HEK293 (cell line): ENCODE results near the gene CAMKMT.

ENCODE experiments used
- CTCF ChIA-PET: fragments of 350-600 bp; formaldehyde crosslinking; extraction: SDS; loops from one replicate; lab custom pipeline; 2021; ENCODE audit warnings: antibody characterized with exemption; lab: Yijun Ruan, JAX
- POLR2A ChIA-PET: fragments of 300-600 bp; formaldehyde crosslinking; extraction: SDS; loops from one replicate; lab custom pipeline; 2020; ENCODE audit warnings: antibody characterized with exemption, inconsistent platforms; lab: Yijun Ruan, JAX
- H3K27ac ChIP-seq: fragments of 200-500 bp; sonication (Bioruptor generic); 2 replicates; pipeline ENCODE4 v1.5.1; 2014; ENCODE audit warnings: low read depth, low read length, control low read depth, inconsistent platforms; ENCODE audit errors: extremely low read depth
- H3K36me3 ChIP-seq, 2 experiments: fragments of 200-500 bp in 1 of 2; sonication (Bioruptor generic) in 1 of 2; 1 replicate in 1 of 2; 2 replicates in 1 of 2; pipeline ENCODE4 v1.5.1; 2014 to 2017; ENCODE audit warnings: inconsistent platforms in 2 of 2, low read length in 2 of 2; ENCODE audit not compliant: control insufficient read depth in 2 of 2, insufficient read depth in 1 of 2
- H3K4me1 ChIP-seq: fragments of 200-500 bp; sonication (Bioruptor generic); 2 replicates; pipeline ENCODE4 v1.5.1; 2014; ENCODE audit warnings: mild to moderate bottlenecking, low read length, inconsistent platforms; ENCODE audit not compliant: control insufficient read depth, insufficient read depth
- H3K4me3 ChIP-seq: 2 replicates; pipeline ENCODE4 v1.5.1; 2011; ENCODE audit warnings: low read depth, mild to moderate bottlenecking, control low read depth, low read length, moderate library complexity
- H3K9me3 ChIP-seq: fragments of 200-500 bp; sonication (Bioruptor generic); 2 replicates; pipeline ENCODE4 v1.5.1; 2014; ENCODE audit warnings: low read depth, low read length, inconsistent platforms; ENCODE audit not compliant: control insufficient read depth, insufficient read depth
- BCL11A ChIP-seq: fragments of 450-650 bp; formaldehyde crosslinking; IDR thresholded peaks from 2 replicates; pipeline ENCODE4 v1.5.1; 2016; ENCODE audit warnings: low read depth, missing biosample characterization, missing genetic modification characterization
- GLI2 ChIP-seq: fragments of 450-650 bp; formaldehyde crosslinking; IDR thresholded peaks from 2 replicates; pipeline ENCODE4; 2017; ENCODE audit warnings: missing biosample characterization, missing genetic modification characterization, low read depth, borderline replicate concordance
- GLI4 ChIP-seq: fragments of 450-650 bp; formaldehyde crosslinking; IDR thresholded peaks from 2 replicates; pipeline ENCODE4 v1.5.1; 2016; ENCODE audit warnings: missing biosample characterization, missing genetic modification characterization
- IKZF3 ChIP-seq: fragments of 450-650 bp; IDR thresholded peaks from 2 replicates; pipeline ENCODE4 v1.5.0; 2018; ENCODE audit warnings: missing biosample characterization, mild to moderate bottlenecking, missing genetic modification characterization, moderate library complexity
- KLF9 ChIP-seq: fragments of 450-650 bp; formaldehyde crosslinking; IDR thresholded peaks from 2 replicates; pipeline ENCODE4 v1.5.1; 2016; ENCODE audit warnings: missing biosample characterization, missing genetic modification characterization, low read depth
- PATZ1 ChIP-seq: fragments of 450-650 bp; formaldehyde crosslinking; IDR thresholded peaks from 2 replicates; pipeline ENCODE4 v1.5.1; 2016; ENCODE audit warnings: missing biosample characterization, missing genetic modification characterization
- PBX3 ChIP-seq: sonication (generic); formaldehyde crosslinking; IDR thresholded peaks from 2 replicates; pipeline ENCODE4 v1.8.1; 2022; ENCODE audit warnings: mild to moderate bottlenecking, moderate library complexity, missing genetic modification reagents
- PRDM6 ChIP-seq: fragments of 450-650 bp; formaldehyde crosslinking; IDR thresholded peaks from 2 replicates; pipeline ENCODE4 v1.5.1; 2017; ENCODE audit warnings: missing biosample characterization, missing genetic modification characterization
- SP2 ChIP-seq: fragments of 450-650 bp; formaldehyde crosslinking; IDR thresholded peaks from 2 replicates; pipeline ENCODE4 v1.5.1; 2016; ENCODE audit warnings: missing biosample characterization, missing genetic modification characterization
- TSHZ1 ChIP-seq: fragments of 450-650 bp; formaldehyde crosslinking; IDR thresholded peaks from 2 replicates; pipeline ENCODE4 v1.5.1; 2016; ENCODE audit warnings: missing biosample characterization, missing genetic modification characterization, borderline replicate concordance
- WT1 ChIP-seq: fragments of 450-650 bp; formaldehyde crosslinking; IDR thresholded peaks from 2 replicates; pipeline ENCODE4 v1.5.1; 2016; ENCODE audit warnings: missing biosample characterization, missing genetic modification characterization
- YY2 ChIP-seq: fragments of 450-650 bp; formaldehyde crosslinking; IDR thresholded peaks from 2 replicates; pipeline ENCODE4 v1.5.1; 2016; ENCODE audit warnings: missing biosample characterization, missing genetic modification characterization
- ZBTB17 ChIP-seq: fragments of 450-650 bp; formaldehyde crosslinking; IDR thresholded peaks from 2 replicates; pipeline ENCODE4 v1.5.1; 2016; ENCODE audit warnings: missing biosample characterization, missing genetic modification characterization
- ZBTB44 ChIP-seq: fragments of 450-650 bp; IDR thresholded peaks from 2 replicates; pipeline ENCODE4 v1.5.1; 2018; ENCODE audit warnings: missing biosample characterization, mild to moderate bottlenecking, missing genetic modification characterization
- ZEB2 ChIP-seq: fragments of 450-650 bp; formaldehyde crosslinking; IDR thresholded peaks from 2 replicates; pipeline ENCODE4 v1.5.1; 2016; ENCODE audit warnings: missing biosample characterization, missing genetic modification characterization
- ZNF221 ChIP-seq: fragments of 450-650 bp; formaldehyde crosslinking; IDR thresholded peaks from 2 replicates; pipeline ENCODE4 v1.5.1; 2017; ENCODE audit warnings: missing biosample characterization, missing genetic modification characterization, borderline replicate concordance
- ZNF24 ChIP-seq: fragments of 450-650 bp; formaldehyde crosslinking; IDR thresholded peaks from 2 replicates; pipeline ENCODE4 v1.5.1; 2016; ENCODE audit warnings: missing biosample characterization, missing genetic modification characterization
- ZNF366 ChIP-seq: fragments of 450-650 bp; formaldehyde crosslinking; conservative IDR thresholded peaks from 2 replicates; pipeline ENCODE4 v1.5.1; 2016; ENCODE audit warnings: missing biosample characterization, missing genetic modification characterization
- ZNF404 ChIP-seq: fragments of 450-650 bp; formaldehyde crosslinking; IDR thresholded peaks from 2 replicates; pipeline ENCODE4 v1.5.1; 2017; ENCODE audit warnings: missing biosample characterization, missing genetic modification characterization
- ZNF473 ChIP-seq: fragments of 450-650 bp; formaldehyde crosslinking; IDR thresholded peaks from 2 replicates; pipeline ENCODE4 v1.5.1; 2017; ENCODE audit warnings: missing biosample characterization, missing genetic modification characterization
- ZNF510 ChIP-seq: fragments of 450-650 bp; formaldehyde crosslinking; IDR thresholded peaks from 2 replicates; pipeline ENCODE4 v1.5.1; 2018; ENCODE audit warnings: mild to moderate bottlenecking, missing genetic modification characterization, missing biosample characterization; ENCODE audit not compliant: insufficient replicate concordance
- ZNF521 ChIP-seq: fragments of 450-650 bp; formaldehyde crosslinking; IDR thresholded peaks from 2 replicates; pipeline ENCODE4 v1.5.1; 2017; ENCODE audit warnings: missing biosample characterization, mild to moderate bottlenecking, missing genetic modification characterization
- ZNF549 ChIP-seq: fragments of 450-650 bp; IDR thresholded peaks from 2 replicates; pipeline ENCODE4 v1.5.1; 2018; ENCODE audit warnings: missing biosample characterization, missing genetic modification characterization, mild to moderate bottlenecking, inconsistent platforms, moderate library complexity
- ZNF629 ChIP-seq: fragments of 450-650 bp; formaldehyde crosslinking; IDR thresholded peaks from 2 replicates; pipeline ENCODE4 v1.5.1; 2017; ENCODE audit warnings: missing biosample characterization, missing genetic modification characterization
- ZNF660 ChIP-seq: fragments of 450-650 bp; IDR thresholded peaks from 2 replicates; pipeline ENCODE4 v1.5.1; 2018; ENCODE audit warnings: missing biosample characterization, mild to moderate bottlenecking, missing genetic modification characterization
- ZNF747 ChIP-seq: fragments of 450-650 bp; formaldehyde crosslinking; IDR thresholded peaks from 2 replicates; pipeline ENCODE4 v1.5.1; 2016; ENCODE audit warnings: missing biosample characterization, missing genetic modification characterization

The CAMKMT gene

GRCh38 chr2:44652701-44653100 is 291.0 kb downstream of the CAMKMT start:
- ChIA-PET POLR2A (no interaction called here), CTCF (interaction anchor here (0.8 to 2.7 kb wide), 2 partner anchors 16 to 173 kb away, joined by 4 to 11 read pairs; no protein-coding TSS in a partner anchor)
- Histone ChIP-seq H3K9me3 (no peaks in the 10 kb centered on the region), H3K27ac (no peak overlapping the region), H3K4me3 (no peak overlapping the region), H3K36me3 (no peaks in the 10 kb centered on the region), H3K4me1 (peaks cover 13% of the 10 kb centered on the region; the same call in 1 of the 2 replicates)
- no peak for TF ChIP-seq GLI4
- no peak for TF ChIP-seq ZNF473
- TF ChIP-seq PBX3 (CRISPR knock-in tag) = no peak
- no peak for TF ChIP-seq ZNF221 (tag by site-specific recombination)
- TF ChIP-seq ZNF521 (tag by site-specific recombination) = no peak
- TF ChIP-seq KLF9 (tag by site-specific recombination) = no peak
- no peak for TF ChIP-seq ZNF510
- no peak for TF ChIP-seq ZNF747
- TF ChIP-seq ZNF660 (tag by site-specific recombination) = no peak

- no peak overlapping the region for H3K4me3 ChIP-seq
- ChIA-PET CTCF (interaction anchor here (0.7 to 1.2 kb wide), 4 partner anchors 11 to 176 kb away, joined by 3 to 6 read pairs (median 4); no protein-coding TSS in a partner anchor), POLR2A (no interaction called here)
- no peaks in the 10 kb centered on the region for H3K9me3 ChIP-seq
- peaks cover 13% of the 10 kb centered on the region; the same call in 1 of the 2 replicates for H3K4me1 ChIP-seq
- no peaks in the 10 kb centered on the region for H3K36me3 ChIP-seq
- no peak overlapping the region for H3K27ac ChIP-seq
- TF ChIP-seq ZNF629 (tag by site-specific recombination) (peak; percentile 59), ZNF24 (tag by site-specific recombination) (peak; percentile 34; the same call in 1 of the 2 replicates), IKZF3 (tag by site-specific recombination) (peak; percentile 74), PRDM6 (tag by site-specific recombination) (peak; percentile 67), WT1 (tag by site-specific recombination) (peak; percentile 85), ZNF366 (peak; percentile 80), ZBTB17 (tag by site-specific recombination) (peak; percentile 94), ZEB2 (tag by site-specific recombination) (0 out of 2 replicates have a peak, but pooled peaks have one; percentile 37), BCL11A (tag by site-specific recombination) (0 out of 2 replicates have a peak, but pooled peaks have one; percentile 27), TSHZ1 (tag by site-specific recombination) (peak; percentile 42; the same call in 1 of the 2 replicates), PATZ1 (tag by site-specific recombination) (peak; percentile 46; the same call in 1 of the 2 replicates), ZNF549 (tag by site-specific recombination) (no peak), ZNF404 (no peak), ZBTB44 (tag by site-specific recombination) (peak; percentile 49; the same call in 1 of the 2 replicates), SP2 (tag by site-specific recombination) (peak; percentile 28), GLI2 (tag by site-specific recombination) (peak; percentile 44; the same call in 1 of the 2 replicates), YY2 (no peak)
Observed at GRCh38 chr2:44655401-44655864, 293.7 kb downstream of the CAMKMT start.
